ENCODE data around the gene ATPAF2. TPM values are rescaled to one million over a fixed set of nuclear protein-coding genes. Genes with fewer than 3 reads are reported as not detected.

ATPAF2 gene
- 17.2 and 18.5 TPM in 2 replicates for total RNA-seq

GRCh38 chr17:18038861-18039534, at the start of gene ATPAF2, which contains the start of gene GID4:
ATPAF2 (minus strand) TSS chr17:18039168; CDS start chr17:18039013, 155 bp downstream.
GID4 (plus strand) TSS chr17:18039408; CDS start chr17:18039465, 57 bp downstream.

GRCh38 chr17:18087610-18088491, 48.9 kb upstream of the ATPAF2 start, which contains the start of gene DRG2:
DRG2 (plus strand) TSS chr17:18087948; CDS start chr17:18088024, 76 bp downstream.

GRCh38 chr17:17972126-17972951, 66.6 kb downstream of the ATPAF2 start, which contains the start of the genes DRC3 and TOM1L2:
DRC3 (plus strand) TSS chr17:17972862; CDS start chr17:17977599, 4,737 bp downstream.
TOM1L2 (minus strand) TSS chr17:17972400; CDS start chr17:17972313, 87 bp downstream.

Other genes starting within 250 kb of the ATPAF2 start
- gene SREBF1, start 202.2 kb downstream of the ATPAF2 start, total RNA-seq = 25.6 and 41.5 TPM in 2 replicates
- gene TOM1L2, start 66.8 kb downstream of the ATPAF2 start, total RNA-seq = 13.2 and 13.3 TPM in 2 replicates
- gene DRC3, start 66.3 kb downstream of the ATPAF2 start, total RNA-seq = 2.3 and 4.0 TPM in 2 replicates
- gene GID4, start 240 bp upstream of the ATPAF2 start, total RNA-seq = 7.3 and 7.4 TPM in 2 replicates
- gene DRG2, start 48.8 kb upstream of the ATPAF2 start, total RNA-seq = 25.1 and 29.0 TPM in 2 replicates
- 0.17 and 0.33 TPM in 2 replicates for gene MYO15A, start 69.6 kb upstream of the ATPAF2 start, total RNA-seq
- 64.3 and 69.7 TPM in 2 replicates for gene ALKBH5, start 144.7 kb upstream of the ATPAF2 start, total RNA-seq
- 15.3 and 16.2 TPM in 2 replicates for gene LLGL1, start 186.5 kb upstream of the ATPAF2 start, total RNA-seq
- gene FLII, start 219.6 kb upstream of the ATPAF2 start, total RNA-seq = 259 and 335 TPM in 2 replicates
- gene MIEF2, start 221.5 kb upstream of the ATPAF2 start, total RNA-seq = 10.5 and 14.8 TPM in 2 replicates